ENCODE data around the gene TTYH2. TPM values are rescaled to one million over a fixed set of nuclear protein-coding genes. Genes with fewer than 3 reads are reported as not detected.

The TTYH2 gene
- total RNA-seq, 2 experiments from 2014 or later = 3.1 to 3.8 TPM

- no peak overlapping the region for H2AFZ ChIP-seq (ENCODE audit: low read length)
- no peak for TF ChIP-seq CTCF (conservative IDR thresholded peaks at IDR 0.05; ENCODE audit: low read length)
- TF ChIP-seq EZH2phosphoT487 (IDR thresholded peaks at IDR 0.05; ENCODE audit: borderline replicate concordance, low read depth, low read length) = no peak
- H3K9me3 ChIP-seq (ENCODE audit: low read length) = no peaks in the 10 kb centered on the region
- intact Hi-C loops (cut with micrococcal nuclease; ENCODE audit: unreplicated experiment) = no loop called here
- BruUV-seq (replicated peaks) = no TSS peak
- no peaks in the 10 kb centered on the region for H3K36me3 ChIP-seq (ENCODE audit: insufficient read depth, low read length)
- CTCF ChIA-PET (ENCODE audit: unreplicated experiment) = no interaction called here
- H4K20me1 ChIP-seq (ENCODE audit: insufficient read depth, low read length) = no peaks in the 10 kb centered on the region
- H3K79me2 ChIP-seq (ENCODE audit: insufficient read depth, low read depth, low read length) = no peaks in the 10 kb centered on the region
- H3K4me2 ChIP-seq (ENCODE audit: low read length) = no peak overlapping the region
- no peaks in the 10 kb centered on the region for H3K9me2 ChIP-seq (ENCODE audit: insufficient read depth, low read length)
- POLR2A ChIA-PET = interaction anchor here (0.6 kb wide), 1 partner anchor 37 kb away, joined by 4 read pairs; no protein-coding TSS in a partner anchor
- H3K4me3 ChIP-seq (ENCODE audit: low read depth, low read length, poor library complexity, severe bottlenecking) = no peak overlapping the region
- no peak for DNase-seq (ENCODE audit: low spot score)
- no peaks in the 10 kb centered on the region for H3K4me1 ChIP-seq (ENCODE audit: insufficient read depth, low read length, poor library complexity, severe bottlenecking)
- H3K27ac ChIP-seq (ENCODE audit: low read depth, low read length, poor library complexity, severe bottlenecking) = no peak overlapping the region
These were observed 28.5 kb downstream of the TTYH2 start for GRCh38 chr17:74241847-74242246.

- no TSS peak for BruUV-seq (replicated peaks)
- Histone ChIP-seq H4K20me1 (ENCODE audit: insufficient read depth, low read length) (no peaks in the 10 kb centered on the region), H3K9me3 (ENCODE audit: low read length) (no peaks in the 10 kb centered on the region), H3K9me2 (ENCODE audit: insufficient read depth, low read length) (no peaks in the 10 kb centered on the region), H3K4me1 (ENCODE audit: insufficient read depth, low read length, poor library complexity, severe bottlenecking) (no peaks in the 10 kb centered on the region), H3K27ac (ENCODE audit: low read depth, low read length, poor library complexity, severe bottlenecking) (no peak overlapping the region), H3K4me2 (ENCODE audit: low read length) (no peak overlapping the region), H3K79me2 (ENCODE audit: insufficient read depth, low read depth, low read length) (no peaks in the 10 kb centered on the region), H2AFZ (ENCODE audit: low read length) (no peak overlapping the region), H3K4me3 (ENCODE audit: low read depth, low read length, poor library complexity, severe bottlenecking) (no peak overlapping the region), H3K36me3 (ENCODE audit: insufficient read depth, low read length) (no peaks in the 10 kb centered on the region)
- ChIA-PET POLR2A (no interaction called here), CTCF (ENCODE audit: unreplicated experiment) (no interaction called here)
- intact Hi-C loops (cut with micrococcal nuclease; ENCODE audit: unreplicated experiment) = no loop called here
- no peak for DNase-seq (ENCODE audit: low spot score)
- TF ChIP-seq EZH2phosphoT487 (IDR thresholded peaks at IDR 0.05; ENCODE audit: borderline replicate concordance, low read depth, low read length) (no peak), CTCF (conservative IDR thresholded peaks at IDR 0.05; ENCODE audit: low read length) (no peak)
These were observed 29.8 kb downstream of the TTYH2 start for GRCh38 chr17:74243013-74243755.

GRCh38 chr17:74244128-74244527, 30.8 kb downstream of the TTYH2 start:
- Histone ChIP-seq H3K4me2 (ENCODE audit: low read length) (no peak overlapping the region), H3K9me2 (ENCODE audit: insufficient read depth, low read length) (no peaks in the 10 kb centered on the region), H3K27ac (ENCODE audit: low read depth, low read length, poor library complexity, severe bottlenecking) (no peak overlapping the region), H3K4me3 (ENCODE audit: low read depth, low read length, poor library complexity, severe bottlenecking) (no peak overlapping the region), H2AFZ (ENCODE audit: low read length) (no peak overlapping the region), H3K79me2 (ENCODE audit: insufficient read depth, low read depth, low read length) (no peaks in the 10 kb centered on the region), H3K36me3 (ENCODE audit: insufficient read depth, low read length) (no peaks in the 10 kb centered on the region), H4K20me1 (ENCODE audit: insufficient read depth, low read length) (no peaks in the 10 kb centered on the region), H3K9me3 (ENCODE audit: low read length) (no peaks in the 10 kb centered on the region), H3K4me1 (ENCODE audit: insufficient read depth, low read length, poor library complexity, severe bottlenecking) (no peaks in the 10 kb centered on the region)
- intact Hi-C loops (cut with micrococcal nuclease; ENCODE audit: unreplicated experiment) = no loop called here
- POLR2A ChIA-PET = no interaction called here
- no TSS peak for BruUV-seq (replicated peaks)
- CTCF ChIA-PET (ENCODE audit: unreplicated experiment) = no interaction called here
- DNase-seq (ENCODE audit: low spot score) = no peak
- TF ChIP-seq CTCF (conservative IDR thresholded peaks at IDR 0.05; ENCODE audit: low read length) = no peak
- no peak for TF ChIP-seq EZH2phosphoT487 (IDR thresholded peaks at IDR 0.05; ENCODE audit: borderline replicate concordance, low read depth, low read length)
